Heart right ventricle (tissue), 16 donors: Measurements from ENCODE around the gene UBAP2. TPM values are rescaled to one million over a fixed set of nuclear protein-coding genes. Genes with fewer than 3 reads are reported as not detected.
A peak's percentile ranks its signal among the peaks of the same experiment; 100 is the strongest.

Experiments
- ATAC-seq, 8 donors: fragments of 200-7000 bp; cut with Tn5 transposase; one replicate each; pipeline ENCODE4 v1.9.1; 2020; ENCODE audit warnings: mild to moderate bottlenecking in 8 of 8, moderate library complexity in 8 of 8, moderate number of reproducible peaks in 1 of 8
- DNase-seq, 2 donors: peaks; one replicate each; pipeline ENCODE4 v3.0.0-alpha.2; 2020
- H3K27ac ChIP-seq, 10 donors: fragments of 200-600 bp; sonication (generic) in 2 of 10; one replicate each; pipeline versions ENCODE4 v1.5.0 to v1.8.0; 2020 to 2022; ENCODE audit warnings: mild to moderate bottlenecking in 3 of 10
- H3K27me3 ChIP-seq, 7 donors: fragments of 200-600 bp; one replicate each; pipeline ENCODE4 v1.8.0; 2021 to 2022; ENCODE audit warnings: mild to moderate bottlenecking in 2 of 7
- H3K36me3 ChIP-seq, 9 donors: fragments of 200-600 bp; sonication (generic) in 1 of 9; one replicate each; pipeline versions ENCODE4 v1.5.0 to v1.8.0; 2020 to 2022; ENCODE audit warnings: mild to moderate bottlenecking in 2 of 9
- H3K4me1 ChIP-seq, 9 donors: fragments of 200-600 bp; sonication (generic) in 1 of 9; one replicate each; pipeline versions ENCODE4 v1.5.0 to v1.8.0; 2020 to 2022; ENCODE audit warnings: mild to moderate bottlenecking in 4 of 9
- H3K4me3 ChIP-seq, 10 donors: fragments of 200-600 bp; sonication (generic) in 2 of 10; one replicate each; pipeline versions ENCODE4 v1.5.0 to v1.8.0; 2020 to 2022; ENCODE audit warnings: mild to moderate bottlenecking in 7 of 10, moderate library complexity in 2 of 10
- H3K9me3 ChIP-seq, 11 donors: fragments of 200-600 bp in 10 of 11; sonication (generic) in 2 of 11; one replicate each; pipeline versions ENCODE4 v1.5.0 to v1.8.0; 2013 to 2022; ENCODE audit warnings: mild to moderate bottlenecking in 2 of 11, control low read depth in 1 of 11, moderate library complexity in 1 of 11
- WGBS, 2 donors: extraction: QIAGEN DNeasy Blood & Tissue Kit; methylation state at CpG; one replicate each; pipeline ENCODE4 v1.1.7; 2013; ENCODE audit warnings: inconsistent platforms in 1 of 2; 5-methylcytosine and 5-hydroxymethylcytosine counted together
- intact Hi-C, 10 donors: fragments of 100-400 bp; cut with DNase I; formaldehyde crosslinking; loops; one replicate each; pipeline versions ENCODE4 v1.11.1 to v1.14.2; 2022
- polyA plus RNA-seq, 2 donors: library from polyadenylated mRNA; stranded (reverse); fragments of 200-250 nt; gene quantifications; one replicate each; pipeline ENCODE4 v1.2.3, GENCODE V29; 2013
- total RNA-seq, 10 donors: library from RNA; stranded (reverse); fragmentation: NEBNext Ultra II Directional in 3 of 10; extraction: Animal tissue kit (Norgen Biotek cat#: 25700) in 3 of 10; gene quantifications; one replicate each; pipeline versions ENCODE4 v1.2.1 to v1.2.4, GENCODE V29; 2021 to 2023
- TF ChIP-seq, protein P1 (sequence below), 9 donors: fragments of 200-600 bp; sonication (generic) in 2 of 9; IDR thresholded peaks; one replicate each; pipeline versions ENCODE4 v1.5.0 to v1.8.0; 2021 to 2022; ENCODE audit warnings: antibody characterized with exemption in 9 of 9, mild to moderate bottlenecking in 5 of 9, moderate library complexity in 1 of 9
- donor health status: Arrhythmogenic right ventricular cardiomyopathy.
- donor health status: ischemic (EF 13 %, LVEDD 7.1; RV severe dilation, severe dysfunction).
- donor health status: healthy with polysubstance abuse.
- donor health status: DM: no; HTN: yes; CAD: no.
- donor health status: DM: no; HTN: no; CAD: no.
- donor health status: ischemic (EF 25% LVEDD 6.9; RV normal size, moderate dysfunction).
- donor health status: ischemic (EF 25% LVEDD 5.7; RV mildly dilated, moderate dysfunction).
- donor health status: healthy.
- donor health status: DM: yes; HTN: yes; CAD: no.
- donor health status: Ischemic cardiomyopathy.
- donor health status: ischemic (EF 35%, LVEDD 5.7; RV mildly dilated, moderate dysfunction).
- donor health status: nonischemic (EF 11% LVEDD 7.7; RV severe dilation, severe dysfunction).
- donor health status: DM: yes; HTN: yes; CAD: no.
- donor health status: PGD.
- donor health status: ischemic (EF 29% LVEDD 5.4; RV normal size, mild dysfunction).
- donor health status: nonischemic (EF 23%, LVEDD 6.1; RV moderate dilation, normal function).

The UBAP2 gene
- total and polyA plus RNA-seq, 12 donors: 11.7 to 36.9 (median 27.8) TPM

DNA sequence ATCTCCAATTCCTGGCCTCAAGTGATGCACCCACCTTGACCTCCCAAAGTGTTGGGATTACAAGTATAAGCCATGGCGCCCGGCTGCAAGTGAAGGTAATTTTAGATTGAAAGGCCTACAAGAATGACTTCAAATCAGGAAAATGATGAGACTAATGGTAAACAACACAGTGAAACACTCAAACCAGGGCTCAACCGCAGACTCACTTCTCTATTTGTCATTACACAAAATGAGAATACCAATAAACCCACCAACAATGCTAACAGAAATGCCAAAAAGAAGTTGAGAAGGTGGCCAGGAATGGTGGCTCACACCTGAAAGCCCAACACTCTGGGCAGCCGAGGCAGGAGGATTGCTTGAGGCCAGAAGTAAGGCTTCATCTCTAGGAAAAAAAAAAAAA lies 92.1 kb downstream of the UBAP2 start:
- 87 to 97% methylated on average over 4 of the region's 4 CpGs for WGBS, 2 donors
- Histone ChIP-seq H3K36me3 (peaks cover 0 to 97% (median 22%) of the 10 kb centered on the region in 9 donors), H3K4me1 (peaks cover 0 to 4% (median 0%) of the 10 kb centered on the region in 9 donors), H3K27ac (no peak overlapping the region), H3K4me3 (no peak overlapping the region), H3K9me3 (no peaks in the 10 kb centered on the region), H3K27me3 (no peaks in the 10 kb centered on the region)
- intact Hi-C loops: no loop called here
- no peak for DNase-seq
- no peak for ATAC-seq
- TF ChIP-seq, protein P1, sequence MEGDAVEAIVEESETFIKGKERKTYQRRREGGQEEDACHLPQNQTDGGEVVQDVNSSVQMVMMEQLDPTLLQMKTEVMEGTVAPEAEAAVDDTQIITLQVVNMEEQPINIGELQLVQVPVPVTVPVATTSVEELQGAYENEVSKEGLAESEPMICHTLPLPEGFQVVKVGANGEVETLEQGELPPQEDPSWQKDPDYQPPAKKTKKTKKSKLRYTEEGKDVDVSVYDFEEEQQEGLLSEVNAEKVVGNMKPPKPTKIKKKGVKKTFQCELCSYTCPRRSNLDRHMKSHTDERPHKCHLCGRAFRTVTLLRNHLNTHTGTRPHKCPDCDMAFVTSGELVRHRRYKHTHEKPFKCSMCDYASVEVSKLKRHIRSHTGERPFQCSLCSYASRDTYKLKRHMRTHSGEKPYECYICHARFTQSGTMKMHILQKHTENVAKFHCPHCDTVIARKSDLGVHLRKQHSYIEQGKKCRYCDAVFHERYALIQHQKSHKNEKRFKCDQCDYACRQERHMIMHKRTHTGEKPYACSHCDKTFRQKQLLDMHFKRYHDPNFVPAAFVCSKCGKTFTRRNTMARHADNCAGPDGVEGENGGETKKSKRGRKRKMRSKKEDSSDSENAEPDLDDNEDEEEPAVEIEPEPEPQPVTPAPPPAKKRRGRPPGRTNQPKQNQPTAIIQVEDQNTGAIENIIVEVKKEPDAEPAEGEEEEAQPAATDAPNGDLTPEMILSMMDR (IDR thresholded peaks at IDR 0.05): no peak

DNA sequence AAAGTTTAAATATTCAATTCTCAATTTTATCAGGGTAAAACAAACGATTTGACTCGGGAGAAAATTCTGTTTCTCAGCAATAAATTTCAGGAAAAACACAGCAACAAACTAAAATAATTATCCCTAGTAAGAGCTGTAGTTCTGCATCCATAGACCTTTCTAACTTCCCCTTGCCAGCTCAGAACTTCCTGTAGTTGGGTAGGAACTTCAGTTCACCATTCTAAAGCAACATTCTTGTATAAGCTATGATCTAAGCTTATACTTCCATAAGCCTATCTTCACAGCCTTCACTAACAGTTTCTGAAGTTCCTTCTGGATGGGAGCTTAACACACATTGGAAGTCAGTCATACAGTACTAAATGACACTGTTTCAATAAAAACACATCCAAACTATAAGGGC lies 96.6 kb downstream of the UBAP2 start:
- TF ChIP-seq, protein P1 (IDR thresholded peaks at IDR 0.05): no peak
- WGBS, 2 donors: 88 to 90% methylated on average over 2 of the region's 2 CpGs
- H3K4me1 ChIP-seq: peaks cover 0 to 4% (median 0%) of the 10 kb centered on the region in 9 donors
- ATAC-seq (no peak), DNase-seq (no peak)
- H3K27me3 ChIP-seq: no peaks in the 10 kb centered on the region
- H3K4me3 ChIP-seq: no peak overlapping the region
- intact Hi-C loops: no loop called here
- H3K27ac ChIP-seq: no peak overlapping the region
- no peaks in the 10 kb centered on the region for H3K9me3 ChIP-seq
- peaks cover 0 to 93% (median 21%) of the 10 kb centered on the region in 9 donors for H3K36me3 ChIP-seq

DNA sequence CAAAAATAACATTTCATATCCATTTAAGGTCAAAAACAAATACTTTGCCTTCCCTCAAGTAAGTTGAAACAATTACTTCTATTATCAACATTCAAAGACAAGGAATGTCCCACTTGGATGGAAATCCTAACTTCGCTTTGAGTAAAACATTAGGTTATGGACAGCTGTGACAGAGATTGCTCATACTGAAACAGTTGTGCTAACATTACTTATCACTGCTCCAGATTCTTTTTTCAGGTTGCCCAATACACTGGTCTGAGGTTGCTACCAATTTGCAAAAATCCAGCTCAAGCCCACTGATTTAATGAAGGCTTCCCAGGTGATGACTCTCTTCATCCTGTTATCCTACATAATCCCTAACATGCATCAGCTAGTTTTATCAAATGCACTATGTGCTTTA lies 98.3 kb downstream of the UBAP2 start:
- TF ChIP-seq, protein P1 (IDR thresholded peaks at IDR 0.05): no peak
- Histone ChIP-seq H3K36me3 (peaks cover 0 to 92% (median 10%) of the 10 kb centered on the region in 9 donors), H3K4me3 (no peak overlapping the region), H3K27me3 (no peaks in the 10 kb centered on the region), H3K9me3 (no peaks in the 10 kb centered on the region), H3K27ac (no peak overlapping the region), H3K4me1 (peaks cover 0 to 4% (median 0%) of the 10 kb centered on the region in 9 donors)
- 97 to 98% methylated on average over 1 of the region's 1 CpG for WGBS, 2 donors
- no peak for ATAC-seq
- no peak for DNase-seq
- intact Hi-C loops: no loop called here

DNA sequence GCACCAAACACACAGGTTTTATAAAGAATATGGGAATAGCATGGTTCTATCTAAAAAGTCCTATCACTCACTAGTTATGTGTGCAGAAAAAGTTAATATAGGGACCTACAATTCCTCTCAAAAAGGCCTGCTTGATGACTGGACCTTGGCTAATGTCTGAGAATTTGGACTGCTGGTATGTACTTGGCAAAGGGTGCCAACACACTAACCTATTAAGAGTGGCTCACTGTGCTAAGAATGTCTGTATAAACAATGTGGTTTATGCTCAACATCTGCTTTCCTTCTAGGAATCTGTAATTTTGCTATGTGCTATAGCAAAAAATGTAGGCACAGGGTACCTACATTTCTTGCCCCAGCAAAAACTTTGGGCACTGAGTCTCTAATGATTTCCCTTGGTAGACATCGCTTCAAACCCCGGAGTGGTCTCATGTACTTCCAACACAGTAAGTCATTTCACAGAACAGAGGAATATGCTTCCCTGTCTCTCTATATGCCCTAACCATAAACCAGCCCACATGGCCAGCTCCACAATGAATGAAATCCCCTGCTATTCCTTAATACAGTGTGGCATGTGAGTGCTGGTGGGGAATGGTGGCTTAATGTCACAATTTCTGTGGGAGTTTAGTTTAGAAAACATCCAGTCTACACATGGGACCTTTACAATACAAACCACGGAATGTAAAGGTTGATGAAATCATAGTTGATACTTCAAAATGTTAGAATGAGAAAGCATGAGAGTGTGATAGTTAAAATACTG lies 101.7 kb downstream of the UBAP2 start:
- Histone ChIP-seq H3K9me3 (no peaks in the 10 kb centered on the region), H3K27ac (no peak overlapping the region), H3K27me3 (no peaks in the 10 kb centered on the region), H3K4me3 (no peak overlapping the region), H3K36me3 (peaks cover 0 to 94% (median 8%) of the 10 kb centered on the region in 9 donors), H3K4me1 (peaks cover 0 to 18% (median 4%) of the 10 kb centered on the region in 9 donors)
- DNase-seq: no peak
- ATAC-seq: peak in 2 of 8 donors; percentile 54 to 55
- TF ChIP-seq, protein P1 (IDR thresholded peaks at IDR 0.05): no peak
- intact Hi-C loops: loop anchor here in 1 of 10 donors (10.0 kb wide), 1 partner anchor 62 kb away; no protein-coding TSS in a partner anchor
- WGBS, 2 donors: 94 to 98% methylated on average over 3 of the region's 3 CpGs
